Hepatocyte (in vitro differentiated cells): ENCODE results near the gene PALLD. TPM values are rescaled to one million over a fixed set of nuclear protein-coding genes. Genes with fewer than 3 reads are reported as not detected.
"Not testable (repeated sequence)": the region's sequence is repeated elsewhere in the genome, so short reads cannot be mapped to it uniquely, and the experiment has no call there.

Experiments used
- DNase-seq: peaks from one replicate; pipeline ENCODE4 v3.0.0-alpha.2; 2016; ENCODE audit warnings: low spot score
- H2AFZ ChIP-seq: fragments of 200-600 bp; sonication (generic); 2 replicates; pipeline ENCODE4 v1.6.0; 2016; ENCODE audit warnings: antibody characterized with exemption, mild to moderate bottlenecking
- H3K27ac ChIP-seq: fragments of 200-600 bp; sonication (generic); 2 replicates; pipeline ENCODE4 v1.5.1; 2016; ENCODE audit warnings: mild to moderate bottlenecking
- H3K27me3 ChIP-seq: fragments of 200-600 bp; sonication (generic); 2 replicates; pipeline ENCODE4 v1.6.1; 2016
- H3K36me3 ChIP-seq: fragments of 200-600 bp; sonication (generic); replicated peaks from 2 replicates; pipeline ENCODE4 v1.5.1; 2016; ENCODE audit warnings: low read depth; ENCODE audit not compliant: insufficient read depth
- H3K4me1 ChIP-seq: fragments of 200-600 bp; sonication (generic); 2 replicates; pipeline ENCODE4 v1.5.1; 2016; ENCODE audit warnings: mild to moderate bottlenecking, moderate library complexity; ENCODE audit not compliant: insufficient read depth
- H3K4me2 ChIP-seq: fragments of 200-600 bp; sonication (generic); 2 replicates; pipeline ENCODE4 v1.6.0; 2016
- H3K4me3 ChIP-seq: fragments of 200-600 bp; sonication (generic); 2 replicates; pipeline ENCODE4 v1.5.1; 2016; ENCODE audit warnings: mild to moderate bottlenecking
- H3K79me2 ChIP-seq: fragments of 200-600 bp; sonication (generic); 2 replicates; pipeline ENCODE4 v1.6.0; 2017; ENCODE audit warnings: mild to moderate bottlenecking
- H3K9me2 ChIP-seq: fragments of 200-600 bp; sonication (generic); replicated peaks from 2 replicates; pipeline ENCODE4 v1.6.0; 2017; ENCODE audit warnings: mild to moderate bottlenecking; ENCODE audit not compliant: insufficient read depth
- H3K9me3 ChIP-seq: fragments of 200-600 bp; sonication (generic); 2 replicates; pipeline ENCODE4 v1.5.1; 2016; ENCODE audit warnings: low read depth, mild to moderate bottlenecking
- H4K20me1 ChIP-seq: fragments of 200-600 bp; sonication (generic); 2 replicates; pipeline ENCODE4 v1.6.0; 2016; ENCODE audit warnings: mild to moderate bottlenecking; ENCODE audit not compliant: insufficient read depth, poor library complexity, severe bottlenecking
- CTCF ChIP-seq: fragments of 200-600 bp; sonication (generic); IDR thresholded peaks from 2 replicates; pipeline ENCODE4 v1.5.1; 2016; ENCODE audit warnings: antibody characterized with exemption, mild to moderate bottlenecking; ENCODE audit not compliant: poor library complexity
- EZH2 ChIP-seq: fragments of 200-600 bp; sonication (generic); IDR thresholded peaks from 2 replicates; pipeline ENCODE4 v1.6.1; 2016; ENCODE audit warnings: antibody characterized with exemption, mild to moderate bottlenecking, borderline replicate concordance
- EZH2phosphoT487 ChIP-seq: fragments of 200-600 bp; sonication (generic); IDR thresholded peaks from one replicate; pipeline ENCODE4 v1.6.1; 2018; ENCODE audit warnings: antibody characterized with exemption, mild to moderate bottlenecking, low read depth, moderate library complexity; ENCODE audit not compliant: unreplicated experiment, severe bottlenecking
- WGBS: methylation state at CpG from one replicate; pipeline ENCODE4 v1.1.6; 2016; ENCODE audit warnings: low lambda C conversion rate; ENCODE audit errors: missing lambda C conversion rate; 5-methylcytosine and 5-hydroxymethylcytosine counted together
- polyA plus RNA-seq: library from polyadenylated mRNA; unstranded; fragments of >200 nt; fragmentation: Nextera tagmentation; extraction: Ambion mirVana; gene quantifications from 2 replicates; pipeline ENCODE4 v1.2.1, GENCODE V29; 2016
- total RNA-seq: library from RNA; depleted of rRNA; stranded (reverse); fragments of >200 nt; gene quantifications from 2 replicates; pipeline ENCODE4 v1.2.3, GENCODE V29; 2014

Gene PALLD
- total and polyA plus RNA-seq, 2 experiments from 2014 or later = 82.7 to 85.2 TPM

GRCh38 chr4:168800926-168801325 lies 304.1 kb downstream of the PALLD start:
- no peaks in the 10 kb centered on the region for H3K9me2 ChIP-seq
- H2AFZ ChIP-seq = no peak overlapping the region
- no peak for DNase-seq
- H3K9me3 ChIP-seq = no peaks in the 10 kb centered on the region
- no peaks in the 10 kb centered on the region for H3K36me3 ChIP-seq
- 87% methylated on average over 2 of the region's 2 CpGs for WGBS
- H4K20me1 ChIP-seq = no peaks in the 10 kb centered on the region
- no peaks in the 10 kb centered on the region for H3K79me2 ChIP-seq
- H3K27ac ChIP-seq = no peak overlapping the region
- peaks cover 19% of the 10 kb centered on the region for H3K4me1 ChIP-seq
- no peak overlapping the region for H3K4me2 ChIP-seq
- H3K4me3 ChIP-seq = no peak overlapping the region
- no peaks in the 10 kb centered on the region for H3K27me3 ChIP-seq
- TF ChIP-seq EZH2phosphoT487 (no peak), EZH2 (no peak), CTCF (no peak)

- TF ChIP-seq EZH2 (no peak), EZH2phosphoT487 (no peak), CTCF (no peak)
- no peaks in the 10 kb centered on the region for H3K79me2 ChIP-seq
- H3K27me3 ChIP-seq = no peaks in the 10 kb centered on the region
- H3K36me3 ChIP-seq = no peaks in the 10 kb centered on the region
- H3K4me3 ChIP-seq = no peak overlapping the region
- no peak overlapping the region for H3K27ac ChIP-seq
- no peaks in the 10 kb centered on the region for H3K9me3 ChIP-seq
- H3K9me2 ChIP-seq = no peaks in the 10 kb centered on the region
- H3K4me2 ChIP-seq = no peak overlapping the region
- no peak for DNase-seq
- WGBS = over 99% methylated on average over 4 of the region's 4 CpGs
- peaks cover 9% of the 10 kb centered on the region for H3K4me1 ChIP-seq
- H2AFZ ChIP-seq = no peak overlapping the region
- no peaks in the 10 kb centered on the region for H4K20me1 ChIP-seq
Observed at GRCh38 chr4:168802222-168802621, 305.4 kb downstream of the PALLD start.

GRCh38 chr4:168803052-168803451 lies 306.2 kb downstream of the PALLD start:
- H3K4me1 ChIP-seq, H3K4me3 ChIP-seq, H3K9me3 ChIP-seq, H3K27ac ChIP-seq, H2AFZ ChIP-seq, H3K4me2 ChIP-seq, H3K79me2 ChIP-seq, H3K27me3 ChIP-seq, H3K9me2 ChIP-seq, H4K20me1 ChIP-seq, DNase-seq, H3K36me3 ChIP-seq: not testable (repeated sequence)
- WGBS = 83% methylated on average over 5 of the region's 5 CpGs

- no peaks in the 10 kb centered on the region for H3K36me3 ChIP-seq
- no peaks in the 10 kb centered on the region for H3K79me2 ChIP-seq
- no peaks in the 10 kb centered on the region for H3K4me1 ChIP-seq
- H3K4me2 ChIP-seq = no peak overlapping the region
- no peak overlapping the region for H3K4me3 ChIP-seq
- H3K27ac ChIP-seq = no peak overlapping the region
- no peaks in the 10 kb centered on the region for H3K9me3 ChIP-seq
- no peaks in the 10 kb centered on the region for H3K27me3 ChIP-seq
- no peak for DNase-seq
- TF ChIP-seq EZH2phosphoT487 (no peak), EZH2 (no peak), CTCF (no peak)
- no peaks in the 10 kb centered on the region for H4K20me1 ChIP-seq
- H3K9me2 ChIP-seq = no peaks in the 10 kb centered on the region
- 59% methylated on average over 4 of the region's 4 CpGs for WGBS
- H2AFZ ChIP-seq = no peak overlapping the region
Observed at GRCh38 chr4:168803732-168804131, 306.9 kb downstream of the PALLD start.
